Measurements from ENCODE around the gene SETBP1. TPM values are rescaled to one million over a fixed set of nuclear protein-coding genes. Genes with fewer than 3 reads are reported as not detected.

Gene SETBP1
- total and polyA plus RNA-seq, 7 experiments from 2014 or later = 0.08 to 12.5 (median 2.5) TPM; not detected in 2

- POLR2A ChIA-PET = no interaction called here
- DNase-seq (no peak), ATAC-seq (no peak)
- H3K9me3 ChIP-seq (ENCODE audit: control insufficient read depth in 2 of 3, low read length in 3 of 3) = no peaks in the 10 kb centered on the region
- no peak overlapping the region for H3K4me3 Mint-ChIP-seq
- H3K4me1 Mint-ChIP-seq = peaks cover 0 to 24% (median 8%) of the 10 kb centered on the region in 7 donors
- no peaks in the 10 kb centered on the region for H3K4me1 ChIP-seq (ENCODE audit: control insufficient read depth in 2 of 2, insufficient read depth in 2 of 2, low read length in 2 of 2)
- no peaks in the 10 kb centered on the region for H3K36me3 ChIP-seq (ENCODE audit: control insufficient read depth in 2 of 3, insufficient read depth in 3 of 3, low read length in 3 of 3)
- H3K27ac Mint-ChIP-seq = no peak overlapping the region
- H3K27ac ChIP-seq (ENCODE audit: low read depth, low read length) = no peak overlapping the region
- H3K4me3 ChIP-seq (ENCODE audit: low read length) = no peak overlapping the region
- CTCF ChIA-PET = no interaction called here
- peaks cover 0 to 2% (median 0%) of the 10 kb centered on the region in 5 donors for H3K36me3 Mint-ChIP-seq
- peaks cover 0 to 26% (median 8%) of the 10 kb centered on the region in 5 donors for H3K27me3 Mint-ChIP-seq
- H3K9me3 Mint-ChIP-seq = peaks cover 0 to 8% (median 0%) of the 10 kb centered on the region in 11 donors
- no peaks in the 10 kb centered on the region for H3K27me3 ChIP-seq (ENCODE audit: control insufficient read depth in 2 of 2, insufficient read depth in 2 of 2, low read length in 2 of 2)
- intact Hi-C loops (cut with micrococcal nuclease) = loop anchor here in 1 of 2 donors (5.0 kb wide), 1 partner anchor 1276 kb away; no protein-coding TSS in a partner anchor
Measured at GRCh38 chr18:44897816-44898215, 217.1 kb downstream of the SETBP1 start.

GRCh38 chr18:44898498-44898897 lies 217.8 kb downstream of the SETBP1 start:
- Mint-ChIP-seq H3K4me1 (peaks cover 0 to 18% (median 8%) of the 10 kb centered on the region in 7 donors), H3K27ac (no peak overlapping the region), H3K4me3 (no peak overlapping the region), H3K9me3 (peaks cover 0 to 8% (median 0%) of the 10 kb centered on the region in 11 donors), H3K27me3 (peaks cover 3 to 26% (median 11%) of the 10 kb centered on the region in 5 donors), H3K36me3 (peaks cover 0 to 2% (median 0%) of the 10 kb centered on the region in 5 donors)
- DNase-seq (no peak), ATAC-seq (no peak)
- ChIA-PET CTCF (no interaction called here), POLR2A (no interaction called here)
- Histone ChIP-seq H3K36me3 (ENCODE audit: control insufficient read depth in 2 of 3, insufficient read depth in 3 of 3, low read length in 3 of 3) (no peaks in the 10 kb centered on the region), H3K4me3 (ENCODE audit: low read length) (no peak overlapping the region), H3K27me3 (ENCODE audit: control insufficient read depth in 2 of 2, insufficient read depth in 2 of 2, low read length in 2 of 2) (no peaks in the 10 kb centered on the region), H3K27ac (ENCODE audit: low read depth, low read length) (no peak overlapping the region), H3K4me1 (ENCODE audit: control insufficient read depth in 2 of 2, insufficient read depth in 2 of 2, low read length in 2 of 2) (no peaks in the 10 kb centered on the region), H3K9me3 (ENCODE audit: control insufficient read depth in 2 of 3, low read length in 3 of 3) (no peaks in the 10 kb centered on the region)
- intact Hi-C loops (cut with micrococcal nuclease) = loop anchor here in 1 of 2 donors (5.0 kb wide), 1 partner anchor 1276 kb away; no protein-coding TSS in a partner anchor

GRCh38 chr18:44899832-44900231 lies 219.1 kb downstream of the SETBP1 start:
- Mint-ChIP-seq H3K27me3 (peaks cover 3 to 28% (median 11%) of the 10 kb centered on the region in 5 donors), H3K36me3 (peaks cover 0 to 2% (median 0%) of the 10 kb centered on the region in 5 donors), H3K27ac (no peak overlapping the region), H3K4me1 (peaks cover 0 to 8% (median 4%) of the 10 kb centered on the region in 7 donors), H3K9me3 (peaks cover 0 to 8% (median 0%) of the 10 kb centered on the region in 11 donors), H3K4me3 (no peak overlapping the region)
- H3K36me3 ChIP-seq (ENCODE audit: control insufficient read depth in 2 of 3, insufficient read depth in 3 of 3, low read length in 3 of 3) = no peaks in the 10 kb centered on the region
- no peaks in the 10 kb centered on the region for H3K9me3 ChIP-seq (ENCODE audit: control insufficient read depth in 2 of 3, low read length in 3 of 3)
- POLR2A ChIA-PET = no interaction called here
- H3K27me3 ChIP-seq (ENCODE audit: control insufficient read depth in 2 of 2, insufficient read depth in 2 of 2, low read length in 2 of 2) = no peaks in the 10 kb centered on the region
- no peaks in the 10 kb centered on the region for H3K4me1 ChIP-seq (ENCODE audit: control insufficient read depth in 2 of 2, insufficient read depth in 2 of 2, low read length in 2 of 2)
- no peak overlapping the region for H3K27ac ChIP-seq (ENCODE audit: low read depth, low read length)
- ATAC-seq = no peak
- DNase-seq = no peak
- CTCF ChIA-PET = no interaction called here
- H3K4me3 ChIP-seq (ENCODE audit: low read length) = no peak overlapping the region
- intact Hi-C loops (cut with micrococcal nuclease) = loop anchor here in 1 of 2 donors (5.0 kb wide), 1 partner anchor 1278 kb away; no protein-coding TSS in a partner anchor

- no peak overlapping the region for H3K27ac Mint-ChIP-seq
- peaks cover 0 to 8% (median 0%) of the 10 kb centered on the region in 11 donors for H3K9me3 Mint-ChIP-seq
- Histone ChIP-seq H3K4me3 (ENCODE audit: low read length) (no peak overlapping the region), H3K4me1 (ENCODE audit: control insufficient read depth in 2 of 2, insufficient read depth in 2 of 2, low read length in 2 of 2) (no peaks in the 10 kb centered on the region), H3K9me3 (ENCODE audit: control insufficient read depth in 2 of 3, low read length in 3 of 3) (no peaks in the 10 kb centered on the region), H3K36me3 (ENCODE audit: control insufficient read depth in 2 of 3, insufficient read depth in 3 of 3, low read length in 3 of 3) (no peaks in the 10 kb centered on the region), H3K27ac (ENCODE audit: low read depth, low read length) (no peak overlapping the region), H3K27me3 (ENCODE audit: control insufficient read depth in 2 of 2, insufficient read depth in 2 of 2, low read length in 2 of 2) (no peaks in the 10 kb centered on the region)
- no peaks in the 10 kb centered on the region for H3K36me3 Mint-ChIP-seq
- DNase-seq (no peak), ATAC-seq (no peak)
- H3K4me1 Mint-ChIP-seq = peaks cover 0 to 5% (median 0%) of the 10 kb centered on the region in 7 donors
- H3K4me3 Mint-ChIP-seq = no peak overlapping the region
- ChIA-PET POLR2A (no interaction called here), CTCF (no interaction called here)
- intact Hi-C loops (cut with micrococcal nuclease) = no loop called here
- peaks cover 3 to 30% (median 11%) of the 10 kb centered on the region in 5 donors for H3K27me3 Mint-ChIP-seq
Measured at GRCh38 chr18:44900627-44901026, 219.9 kb downstream of the SETBP1 start.

GRCh38 chr18:44901283-44901682 lies 220.6 kb downstream of the SETBP1 start:
- H3K4me1 ChIP-seq (ENCODE audit: control insufficient read depth in 2 of 2, insufficient read depth in 2 of 2, low read length in 2 of 2) = no peaks in the 10 kb centered on the region
- intact Hi-C loops (cut with micrococcal nuclease) = no loop called here
- H3K9me3 ChIP-seq (ENCODE audit: control insufficient read depth in 2 of 3, low read length in 3 of 3) = no peaks in the 10 kb centered on the region
- H3K36me3 ChIP-seq (ENCODE audit: control insufficient read depth in 2 of 3, insufficient read depth in 3 of 3, low read length in 3 of 3) = no peaks in the 10 kb centered on the region
- no peak overlapping the region for H3K27ac ChIP-seq (ENCODE audit: low read depth, low read length)
- H3K36me3 Mint-ChIP-seq = no peaks in the 10 kb centered on the region
- H3K4me3 Mint-ChIP-seq = no peak overlapping the region
- H3K9me3 Mint-ChIP-seq = peaks cover 0 to 8% (median 0%) of the 10 kb centered on the region in 11 donors
- POLR2A ChIA-PET = no interaction called here
- peaks cover 0 to 5% (median 0%) of the 10 kb centered on the region in 7 donors for H3K4me1 Mint-ChIP-seq
- ATAC-seq (no peak), DNase-seq (no peak)
- CTCF ChIA-PET = no interaction called here
- no peak overlapping the region for H3K4me3 ChIP-seq (ENCODE audit: low read length)
- no peak overlapping the region for H3K27ac Mint-ChIP-seq
- no peaks in the 10 kb centered on the region for H3K27me3 ChIP-seq (ENCODE audit: control insufficient read depth in 2 of 2, insufficient read depth in 2 of 2, low read length in 2 of 2)
- peaks cover 3 to 31% (median 11%) of the 10 kb centered on the region in 5 donors for H3K27me3 Mint-ChIP-seq

GRCh38 chr18:44903327-44903726 lies 222.6 kb downstream of the SETBP1 start:
- H3K27ac Mint-ChIP-seq = no peak overlapping the region
- intact Hi-C loops (cut with micrococcal nuclease) = no loop called here

GRCh38 chr18:44904768-44905167 lies 224.1 kb downstream of the SETBP1 start:
- peaks cover 6 to 23% (median 8%) of the 10 kb centered on the region in 5 donors for H3K27me3 Mint-ChIP-seq
- Histone ChIP-seq H3K4me3 (ENCODE audit: low read length) (no peak overlapping the region), H3K27me3 (ENCODE audit: control insufficient read depth in 2 of 2, insufficient read depth in 2 of 2, low read length in 2 of 2) (no peaks in the 10 kb centered on the region), H3K9me3 (ENCODE audit: control insufficient read depth in 2 of 3, low read length in 3 of 3) (no peaks in the 10 kb centered on the region), H3K36me3 (ENCODE audit: control insufficient read depth in 2 of 3, insufficient read depth in 3 of 3, low read length in 3 of 3) (no peaks in the 10 kb centered on the region), H3K4me1 (ENCODE audit: control insufficient read depth in 2 of 2, insufficient read depth in 2 of 2, low read length in 2 of 2) (no peaks in the 10 kb centered on the region), H3K27ac (ENCODE audit: low read depth, low read length) (no peak overlapping the region)
- intact Hi-C loops (cut with micrococcal nuclease) = no loop called here
- ChIA-PET POLR2A (no interaction called here), CTCF (no interaction called here)
- no peak for ATAC-seq
- peaks cover 0 to 2% (median 0%) of the 10 kb centered on the region in 11 donors for H3K9me3 Mint-ChIP-seq
- H3K27ac Mint-ChIP-seq = no peak overlapping the region
- DNase-seq = no peak
- no peaks in the 10 kb centered on the region for H3K36me3 Mint-ChIP-seq
- no peak overlapping the region for H3K4me3 Mint-ChIP-seq
- peaks cover 0 to 13% (median 0%) of the 10 kb centered on the region in 7 donors for H3K4me1 Mint-ChIP-seq

More at GRCh38 chr18:44903327-44903726, 222.6 kb downstream of the SETBP1 start:
- no peak for ATAC-seq
- H3K27me3 Mint-ChIP-seq = peaks cover 6 to 31% (median 14%) of the 10 kb centered on the region in 5 donors
- Histone ChIP-seq H3K9me3 (ENCODE audit: control insufficient read depth in 2 of 3, low read length in 3 of 3) (no peaks in the 10 kb centered on the region), H3K36me3 (ENCODE audit: control insufficient read depth in 2 of 3, insufficient read depth in 3 of 3, low read length in 3 of 3) (no peaks in the 10 kb centered on the region), H3K4me1 (ENCODE audit: control insufficient read depth in 2 of 2, insufficient read depth in 2 of 2, low read length in 2 of 2) (no peaks in the 10 kb centered on the region), H3K4me3 (ENCODE audit: low read length) (no peak overlapping the region), H3K27me3 (ENCODE audit: control insufficient read depth in 2 of 2, insufficient read depth in 2 of 2, low read length in 2 of 2) (no peaks in the 10 kb centered on the region), H3K27ac (ENCODE audit: low read depth, low read length) (no peak overlapping the region)
- H3K4me1 Mint-ChIP-seq = peaks cover 0 to 5% (median 0%) of the 10 kb centered on the region in 7 donors
- no peak for DNase-seq
- no peak overlapping the region for H3K4me3 Mint-ChIP-seq
- no peaks in the 10 kb centered on the region for H3K36me3 Mint-ChIP-seq
- CTCF ChIA-PET = no interaction called here
- H3K9me3 Mint-ChIP-seq = peaks cover 0 to 2% (median 0%) of the 10 kb centered on the region in 11 donors
- POLR2A ChIA-PET = no interaction called here
